Astrocyte (in vitro differentiated cells and primary cell): ENCODE measurements around the gene FN3KRP.

Experiments
- EZH2 ChIP-seq: IDR thresholded peaks from 2 replicates; pipeline ENCODE4 v1.6.1; 2012; ENCODE audit warnings: mild to moderate bottlenecking, low read length, inconsistent platforms; ENCODE audit not compliant: insufficient read depth
- TF ChIP-seq, protein P1 (sequence below): IDR thresholded peaks from 2 replicates; pipeline ENCODE4 v1.5.1; 2011; ENCODE audit warnings: low read depth, mild to moderate bottlenecking, inconsistent platforms, low read length, moderate library complexity; ENCODE audit not compliant: insufficient read depth

DNA sequence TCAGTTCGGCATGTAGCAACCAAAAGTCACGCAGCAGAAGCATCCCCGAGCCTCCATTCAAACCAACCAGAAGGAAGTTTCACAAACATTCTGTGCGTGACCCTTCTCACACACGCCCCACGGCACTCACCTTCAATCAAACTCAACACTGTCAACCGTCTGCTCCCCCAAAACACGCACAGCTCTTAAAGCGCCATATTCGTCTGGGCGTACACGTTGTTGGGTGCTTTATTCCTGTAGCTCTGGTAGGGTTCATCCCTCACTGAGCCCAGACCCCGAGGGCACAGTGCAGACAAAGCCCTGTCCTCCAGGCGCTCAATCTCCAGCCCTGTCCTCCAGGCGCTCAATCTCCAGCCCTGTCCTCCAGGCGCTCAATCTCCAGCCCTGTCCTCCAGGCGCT lies 20.2 kb upstream of the FN3KRP start:
- TF ChIP-seq, protein P1, sequence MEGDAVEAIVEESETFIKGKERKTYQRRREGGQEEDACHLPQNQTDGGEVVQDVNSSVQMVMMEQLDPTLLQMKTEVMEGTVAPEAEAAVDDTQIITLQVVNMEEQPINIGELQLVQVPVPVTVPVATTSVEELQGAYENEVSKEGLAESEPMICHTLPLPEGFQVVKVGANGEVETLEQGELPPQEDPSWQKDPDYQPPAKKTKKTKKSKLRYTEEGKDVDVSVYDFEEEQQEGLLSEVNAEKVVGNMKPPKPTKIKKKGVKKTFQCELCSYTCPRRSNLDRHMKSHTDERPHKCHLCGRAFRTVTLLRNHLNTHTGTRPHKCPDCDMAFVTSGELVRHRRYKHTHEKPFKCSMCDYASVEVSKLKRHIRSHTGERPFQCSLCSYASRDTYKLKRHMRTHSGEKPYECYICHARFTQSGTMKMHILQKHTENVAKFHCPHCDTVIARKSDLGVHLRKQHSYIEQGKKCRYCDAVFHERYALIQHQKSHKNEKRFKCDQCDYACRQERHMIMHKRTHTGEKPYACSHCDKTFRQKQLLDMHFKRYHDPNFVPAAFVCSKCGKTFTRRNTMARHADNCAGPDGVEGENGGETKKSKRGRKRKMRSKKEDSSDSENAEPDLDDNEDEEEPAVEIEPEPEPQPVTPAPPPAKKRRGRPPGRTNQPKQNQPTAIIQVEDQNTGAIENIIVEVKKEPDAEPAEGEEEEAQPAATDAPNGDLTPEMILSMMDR = no peak
- no peak for TF ChIP-seq EZH2
